GM19452 (cell line): ENCODE results near the gene NOP10.
"Not testable (repeated sequence)": the region's sequence is repeated elsewhere in the genome, so short reads cannot be mapped to it uniquely, and the experiment has no call there.

Experiments
- ATAC-seq: cut with Tn5 transposase; IDR thresholded peaks from one replicate; pipeline ENCODE4 v1.9.1; 2021; ENCODE audit not compliant: unreplicated experiment

The NOP10 gene

DNA sequence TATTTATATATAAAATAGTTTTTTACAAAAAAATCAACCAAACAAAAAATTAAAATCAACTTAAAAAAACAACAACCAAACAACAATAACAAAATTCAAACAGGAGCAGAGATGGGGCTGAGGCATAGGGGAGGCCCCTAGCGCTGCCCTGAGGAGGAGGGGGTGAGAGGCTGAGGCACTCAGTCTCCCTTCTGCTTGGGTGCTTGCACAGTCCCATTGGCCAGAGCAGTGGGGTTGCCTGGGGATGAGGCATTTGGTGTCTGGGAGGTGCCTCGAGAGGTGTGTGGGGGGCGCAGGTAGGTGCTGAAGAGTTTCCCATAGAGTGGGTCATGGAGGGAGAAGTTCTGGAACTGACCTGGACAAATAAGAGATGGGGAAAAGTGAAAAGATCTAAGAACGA lies 16.0 kb upstream of the NOP10 start:
- ATAC-seq: no peak

DNA sequence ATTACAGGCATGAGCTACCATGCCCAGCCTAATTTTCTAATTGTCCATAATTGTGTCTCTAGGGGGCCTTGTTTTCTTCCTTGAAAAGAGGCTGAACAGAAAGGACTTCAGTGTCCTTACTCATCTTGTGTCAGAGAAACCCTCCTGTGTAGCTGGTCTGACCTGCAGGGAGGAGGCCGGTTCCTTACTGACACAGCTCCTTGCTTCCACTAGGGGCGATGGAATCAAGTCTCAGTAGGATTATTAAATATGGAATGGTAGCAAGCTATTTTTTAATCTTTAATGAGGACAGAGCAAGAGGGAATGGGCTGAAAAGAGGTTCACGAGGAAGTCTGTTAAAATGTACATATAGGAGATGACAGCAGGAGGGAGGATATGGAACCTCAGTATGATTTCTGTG lies 15.4 kb upstream of the NOP10 start:
- no peak for ATAC-seq

DNA sequence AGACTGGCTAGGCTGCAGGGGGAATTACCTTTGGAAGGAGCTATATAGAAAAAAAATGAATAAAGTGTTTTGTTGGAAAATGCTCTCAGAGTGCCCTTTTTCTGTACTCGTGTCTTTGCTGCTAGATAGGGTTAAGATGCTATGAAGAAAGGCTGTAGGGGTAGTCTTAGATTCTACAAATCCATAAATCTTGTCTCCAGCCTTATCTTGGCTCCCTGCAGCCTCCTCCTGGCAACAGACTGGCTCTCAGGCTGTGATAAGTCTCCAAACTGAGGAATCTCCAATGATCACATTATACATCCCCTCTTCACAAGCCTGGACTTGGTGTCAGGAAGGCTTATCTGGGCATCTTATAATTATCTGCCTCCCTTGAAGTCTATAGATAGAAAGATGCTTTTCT lies 14.7 kb upstream of the NOP10 start:
- ATAC-seq: no peak

DNA sequence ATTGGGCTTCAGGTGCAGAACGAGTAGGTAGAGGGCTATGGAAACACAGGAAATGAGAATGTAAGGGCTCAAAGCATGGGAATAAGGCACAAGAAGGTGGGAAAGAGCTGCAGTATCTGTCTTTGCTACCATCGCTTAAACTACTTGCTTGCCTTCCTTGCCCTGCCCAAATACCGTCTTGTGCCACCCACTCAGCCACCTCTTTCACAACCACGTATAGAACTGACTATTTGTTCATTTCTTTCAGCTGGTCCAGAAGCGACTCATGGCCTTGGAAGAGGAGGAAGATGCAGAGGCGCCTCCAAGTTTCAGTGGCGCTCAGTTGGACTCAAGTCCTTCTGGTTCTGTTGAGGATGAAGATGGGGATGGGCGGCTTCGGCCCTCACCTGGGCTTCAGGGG lies 12.3 kb upstream of the NOP10 start:
- ATAC-seq: no peak

DNA sequence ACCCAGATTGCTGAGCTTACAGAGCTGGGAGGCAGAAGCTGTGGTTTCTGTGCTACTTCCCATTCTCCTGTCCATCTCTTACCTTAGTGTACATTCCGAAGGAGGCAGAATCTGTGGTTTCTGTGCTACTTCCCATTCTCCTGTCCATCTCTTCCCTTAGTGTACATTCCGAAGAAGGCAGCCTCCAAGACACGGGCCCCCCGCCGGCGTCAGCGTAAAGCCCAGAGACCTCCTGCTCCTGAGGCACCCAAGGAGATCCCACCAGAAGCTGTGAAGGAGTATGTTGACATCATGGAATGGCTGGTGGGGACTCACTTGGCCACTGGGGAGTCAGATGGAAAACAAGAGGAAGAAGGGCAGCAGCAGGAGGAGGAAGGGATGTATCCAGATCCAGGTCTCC lies 11.3 kb upstream of the NOP10 start:
- ATAC-seq: no peak

DNA sequence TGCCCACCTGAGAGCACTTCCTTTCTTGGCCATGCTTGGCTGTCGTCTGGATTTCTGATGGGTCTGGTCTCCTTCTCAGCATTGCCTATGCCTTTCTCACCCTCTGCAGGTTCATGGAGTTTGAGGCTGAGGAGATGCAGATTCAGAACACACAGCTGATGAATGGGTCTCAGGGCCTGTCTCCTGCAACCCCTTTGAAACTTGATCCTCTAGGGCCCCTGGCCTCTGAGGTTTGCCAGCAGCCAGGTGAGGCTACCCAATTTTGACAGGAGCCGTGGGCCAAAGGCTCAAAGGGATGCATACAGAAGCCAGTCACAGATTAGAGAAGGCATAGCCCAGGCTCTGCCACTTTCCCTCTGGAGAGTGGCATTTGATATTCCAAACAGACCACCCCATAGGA lies 10.7 kb upstream of the NOP10 start:
- ATAC-seq: no peak

DNA sequence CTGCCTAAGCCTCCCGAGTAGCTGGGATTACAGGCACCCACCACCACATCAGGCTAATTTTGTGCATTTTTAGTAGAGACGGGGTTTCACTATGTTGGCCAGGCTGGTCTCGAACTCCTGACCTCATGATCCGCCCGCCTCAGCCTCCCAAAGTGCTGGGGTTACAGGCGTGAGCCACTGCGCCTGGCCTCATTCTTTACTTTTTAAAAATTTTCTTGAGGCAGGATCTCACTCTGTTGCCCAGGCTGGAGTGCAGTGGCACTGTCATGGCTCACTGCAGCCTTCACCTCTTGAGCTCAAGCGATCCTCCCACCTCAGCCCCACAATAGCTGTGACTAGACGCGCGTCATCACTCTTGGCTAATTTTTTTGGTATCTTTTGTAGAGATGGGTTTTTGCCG lies 10.1 kb upstream of the NOP10 start:
- ATAC-seq: not testable (repeated sequence)

DNA sequence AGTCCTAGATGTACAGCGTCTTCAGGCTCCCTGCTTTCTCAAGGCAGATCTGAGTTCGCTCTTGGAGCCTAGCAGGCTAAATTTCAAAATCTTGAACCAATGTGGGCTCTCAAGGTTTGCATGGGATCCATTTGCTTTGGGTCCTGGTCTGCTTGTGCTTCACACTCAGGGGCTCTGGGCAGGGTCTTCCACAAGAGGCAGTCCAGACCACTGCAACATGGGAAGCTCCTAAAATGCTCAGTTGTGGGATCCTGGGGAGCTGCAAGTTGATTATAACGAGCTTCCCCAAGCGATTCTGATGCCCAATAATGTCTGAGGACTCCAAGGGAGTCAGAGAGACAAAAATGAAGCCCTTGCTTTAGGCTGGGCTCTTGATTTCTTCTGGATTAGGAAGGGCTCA lies 6.8 kb upstream of the NOP10 start:
- ATAC-seq: no peak

DNA sequence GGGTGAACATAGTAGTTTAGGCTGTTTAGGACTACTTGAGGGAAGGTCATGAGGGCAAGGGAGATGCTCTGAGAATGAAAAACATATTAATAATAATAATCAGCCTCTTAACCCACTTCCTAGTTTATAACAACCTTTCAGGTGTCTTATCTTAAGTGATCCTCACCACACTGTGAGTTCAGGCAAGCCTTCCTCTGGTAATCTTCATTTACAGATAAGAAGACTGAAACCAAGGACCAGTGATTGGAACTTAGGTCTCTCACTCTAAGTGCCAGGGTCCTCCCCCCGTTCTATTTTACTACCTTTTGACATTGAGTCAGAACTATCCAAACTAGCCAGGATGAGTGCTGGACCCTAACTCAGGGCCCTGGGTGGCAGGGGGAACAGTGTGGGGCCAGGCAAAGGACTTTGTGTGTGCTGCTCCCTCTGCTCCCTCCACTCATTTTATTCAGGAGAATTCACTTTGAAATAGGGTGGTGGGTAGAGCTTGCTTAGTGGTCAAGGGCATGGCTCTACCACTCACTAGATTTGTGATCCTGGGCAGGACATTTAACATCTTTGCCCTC lies 5.9 kb upstream of the NOP10 start:
- ATAC-seq: no peak

DNA sequence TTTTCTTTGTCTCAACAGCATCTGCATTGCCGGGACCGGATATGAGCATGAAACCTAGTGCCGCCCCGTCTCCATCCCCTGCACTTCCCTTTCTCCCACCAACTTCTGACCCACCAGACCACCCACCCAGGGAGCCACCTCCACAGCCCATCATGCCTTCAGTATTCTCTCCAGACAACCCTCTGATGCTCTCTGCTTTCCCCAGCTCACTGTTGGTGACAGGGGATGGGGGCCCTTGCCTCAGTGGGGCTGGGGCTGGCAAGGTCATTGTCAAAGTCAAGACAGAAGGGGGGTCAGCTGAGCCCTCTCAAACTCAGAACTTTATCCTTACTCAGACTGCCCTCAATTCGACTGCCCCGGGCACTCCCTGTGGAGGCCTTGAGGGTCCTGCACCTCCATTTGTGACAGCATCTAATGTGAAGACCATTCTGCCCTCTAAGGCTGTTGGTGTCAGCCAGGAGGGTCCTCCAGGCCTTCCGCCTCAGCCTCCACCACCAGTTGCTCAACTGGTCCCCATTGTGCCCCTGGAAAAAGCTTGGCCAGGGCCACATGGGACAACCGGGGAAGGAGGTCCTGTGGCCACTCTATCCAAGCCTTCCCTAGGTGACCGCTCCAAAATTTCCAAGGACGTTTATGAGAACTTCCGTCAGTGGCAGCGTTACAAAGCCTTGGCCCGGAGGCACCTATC lies 5.2 kb upstream of the NOP10 start:
- ATAC-seq: no peak

DNA sequence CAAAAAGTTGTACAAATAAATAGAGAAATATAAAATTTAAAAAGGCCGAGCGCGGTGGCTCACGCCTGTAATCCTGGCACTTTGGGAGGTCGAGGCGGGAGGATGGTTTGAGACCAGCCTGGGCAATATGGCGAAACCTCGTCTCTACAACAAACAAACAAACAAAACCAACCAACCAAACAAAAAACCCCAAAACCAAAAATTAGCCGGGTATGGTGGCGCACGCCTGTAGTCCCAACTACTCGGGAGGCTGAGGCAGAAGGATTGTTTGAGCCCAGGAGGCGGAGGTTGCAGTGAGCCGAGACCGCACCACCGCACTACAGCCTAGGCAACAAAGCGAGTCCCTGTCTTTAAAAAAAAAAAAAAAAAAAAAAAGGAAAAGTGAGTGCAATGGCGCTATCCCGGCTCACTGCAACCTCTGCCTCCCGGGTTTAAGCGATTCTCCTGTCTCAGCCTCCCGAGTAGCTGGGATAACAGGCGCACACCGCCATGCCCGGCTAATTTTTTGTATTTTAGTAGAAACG lies 661 bp downstream of the NOP10 start:
- not testable (repeated sequence) for ATAC-seq

DNA sequence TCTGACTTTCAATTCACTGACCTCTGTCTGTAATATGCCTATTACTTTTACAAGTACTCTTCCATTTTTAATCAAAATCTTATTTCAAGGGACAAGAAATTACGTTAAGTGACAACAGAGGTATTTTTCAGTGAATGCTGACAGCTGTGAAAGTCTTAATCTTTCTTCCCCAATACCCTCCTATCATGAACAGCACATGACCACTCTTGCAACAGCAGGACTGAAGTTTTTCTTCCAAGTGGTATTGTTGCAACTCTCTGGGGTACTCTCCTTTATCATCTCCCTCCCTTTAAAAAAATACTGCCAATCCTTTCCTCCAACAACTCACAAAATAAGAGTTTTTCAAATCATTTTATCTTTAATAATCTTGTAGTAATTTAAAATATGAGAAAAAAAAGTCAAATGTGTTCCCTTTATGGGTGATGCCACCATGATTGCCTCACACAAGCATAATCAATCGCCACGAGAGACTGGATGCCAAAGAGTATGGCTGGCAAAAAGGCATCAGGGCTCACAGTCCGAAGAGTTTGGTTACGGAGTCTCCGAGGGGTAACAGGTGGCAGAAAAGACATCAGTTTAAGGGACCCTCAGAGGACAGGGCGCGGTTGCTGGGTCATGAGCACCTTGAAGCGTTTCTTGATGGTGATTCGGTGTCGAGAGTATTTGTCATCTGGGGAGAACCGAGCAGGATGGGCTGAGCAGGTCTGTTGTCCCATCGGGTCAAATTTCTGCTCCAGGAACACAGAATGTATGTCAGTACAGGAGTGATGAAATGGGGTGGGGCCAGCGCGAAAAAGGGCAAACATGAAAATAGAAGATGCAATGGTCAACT lies 1.3 kb downstream of the NOP10 start:
- no peak for ATAC-seq

DNA sequence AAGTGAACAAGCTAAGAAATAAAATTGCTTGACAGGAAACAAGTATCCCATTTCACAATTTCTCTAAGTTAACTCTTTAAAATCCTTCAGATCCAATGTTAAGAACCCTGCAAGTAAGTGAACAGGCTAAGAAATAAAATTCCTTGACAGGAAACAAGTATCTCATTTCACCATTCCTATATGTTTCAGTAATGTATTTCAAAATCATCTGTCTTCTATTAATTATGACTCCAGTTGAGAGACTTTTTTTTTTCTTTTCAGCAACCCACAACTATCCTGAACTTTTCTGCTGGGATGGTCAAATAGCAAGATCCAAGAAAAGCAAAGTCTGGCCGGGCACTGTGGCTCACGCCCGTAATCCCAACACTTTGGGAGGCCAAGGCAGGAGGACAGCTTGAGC lies 3.0 kb downstream of the NOP10 start:
- no peak for ATAC-seq

DNA sequence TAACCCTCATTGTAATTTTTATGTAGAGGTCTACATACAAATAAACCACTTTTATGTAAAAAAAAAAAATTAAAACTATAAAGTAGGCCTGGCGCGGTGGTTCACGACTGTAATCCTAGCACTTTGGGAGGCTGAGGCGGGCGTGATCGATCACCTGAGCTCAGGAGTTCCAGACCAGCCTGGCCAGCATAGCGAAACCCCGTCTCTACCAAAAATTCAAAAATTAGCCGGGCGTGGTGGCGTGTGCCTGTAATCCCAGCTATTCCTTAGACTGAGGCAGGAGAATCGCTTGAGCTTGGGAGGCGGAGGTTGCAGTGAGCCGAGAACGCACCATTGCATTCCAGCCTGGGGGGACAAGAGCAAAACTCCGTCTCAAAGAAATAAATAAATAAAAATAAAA lies 4.6 kb downstream of the NOP10 start:
- ATAC-seq: no peak

DNA sequence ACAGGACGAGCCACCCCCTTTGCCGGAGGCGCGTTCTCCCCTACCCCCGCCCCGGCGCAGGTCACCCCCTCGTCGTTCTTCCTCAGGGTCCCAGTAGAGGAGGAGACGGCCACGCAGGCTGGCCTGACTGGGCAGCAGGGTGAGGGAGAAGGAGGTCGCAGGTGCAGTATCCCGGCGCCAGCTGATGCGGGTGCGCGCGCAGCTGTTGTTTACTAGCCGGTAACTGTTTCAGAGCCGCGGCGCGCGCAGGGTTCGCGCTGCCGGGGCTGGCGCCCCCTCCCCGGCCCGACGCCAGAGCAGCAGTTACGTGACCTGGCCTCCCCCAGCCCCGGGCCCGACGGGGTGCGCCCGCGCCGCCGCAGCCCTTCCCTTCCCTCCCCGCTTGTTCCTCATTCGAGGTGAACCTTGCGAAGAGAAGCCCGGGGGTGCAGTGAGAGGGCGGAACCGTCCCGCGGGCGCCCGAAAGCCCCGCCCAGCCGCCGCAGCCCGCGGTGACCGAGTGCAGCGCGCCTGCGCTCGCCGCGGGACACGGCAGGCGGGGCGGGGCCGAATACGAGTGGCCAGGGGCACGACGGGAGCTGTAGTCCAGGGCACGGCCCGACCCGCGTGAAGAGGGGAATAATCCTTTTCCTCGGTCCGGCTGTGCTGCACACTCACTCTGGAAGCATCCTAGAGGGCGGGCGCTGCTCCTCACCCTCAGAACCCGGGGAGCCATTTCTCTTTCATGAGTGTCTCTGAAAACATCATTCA lies 5.2 kb downstream of the NOP10 start, which contains the start of gene SLC12A6:
TSS of gene SLC12A6 (minus strand) at position 225 of the 750 bp plus-strand sequence. CDS start 1,101 bp downstream, outside the sequence.
- peak; percentile 72 for ATAC-seq

DNA sequence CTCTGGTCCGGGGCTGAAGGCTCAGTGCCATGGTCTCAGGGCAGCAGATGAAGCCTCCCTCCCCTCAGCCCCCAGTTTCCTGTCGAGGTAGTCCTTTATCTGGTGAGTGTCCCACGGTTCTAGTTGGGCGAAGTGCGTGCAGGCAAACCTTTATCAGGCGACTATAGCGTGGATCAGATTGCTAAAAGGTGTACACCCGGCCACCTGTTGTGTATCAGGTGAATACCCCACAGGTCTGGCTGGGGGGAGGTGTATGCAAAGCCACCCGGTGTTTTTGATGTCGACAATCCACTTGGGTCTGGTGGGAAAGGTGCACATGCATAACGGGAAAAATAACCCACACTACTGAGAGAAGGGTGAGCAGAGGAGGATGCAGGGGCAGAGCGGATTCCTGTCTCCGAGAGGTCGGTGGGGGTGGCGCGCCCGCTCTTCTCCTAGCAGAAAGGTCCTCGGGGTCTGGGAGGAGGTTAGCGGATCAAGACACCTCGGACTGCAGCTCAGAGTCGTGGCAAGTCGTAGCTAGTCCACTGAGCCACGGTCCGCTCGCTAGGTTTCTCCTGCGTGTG lies 5.9 kb downstream of the NOP10 start:
- peak; percentile 12 for ATAC-seq

DNA sequence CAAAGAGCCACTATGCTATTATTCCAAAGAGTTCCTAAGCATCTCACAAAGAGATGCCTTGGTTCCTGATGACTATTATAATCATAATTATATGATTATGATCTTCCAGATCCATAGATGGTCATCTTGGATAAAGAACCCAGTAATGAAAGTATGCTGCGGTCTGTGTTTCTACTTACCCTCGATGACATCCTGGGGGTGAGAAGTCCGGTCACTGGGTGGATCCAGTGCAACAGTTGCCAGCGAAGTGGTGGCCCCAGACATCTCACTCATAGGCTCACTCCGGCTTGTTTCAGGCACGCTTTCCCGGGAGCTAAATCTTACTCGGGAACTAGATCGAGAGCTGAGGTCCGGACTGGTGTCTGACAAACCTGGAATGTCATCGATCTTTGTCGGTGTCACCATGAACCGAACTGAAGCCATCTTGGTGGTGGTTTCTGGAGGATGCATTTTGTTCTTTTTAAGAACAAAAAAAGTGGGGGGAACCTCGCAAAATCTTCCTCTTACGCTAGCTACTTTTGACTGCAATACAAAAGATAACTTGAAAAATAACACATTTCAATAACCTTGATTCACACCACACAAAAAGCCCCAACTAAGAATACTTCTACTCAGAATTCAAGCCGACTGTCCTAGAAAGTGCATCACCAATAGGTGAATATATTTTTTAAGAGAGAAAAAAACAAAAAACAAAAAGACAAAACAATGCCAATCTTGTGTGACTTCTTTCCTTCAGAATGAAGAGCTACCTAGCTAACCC lies 6.5 kb downstream of the NOP10 start:
- no peak for ATAC-seq

DNA sequence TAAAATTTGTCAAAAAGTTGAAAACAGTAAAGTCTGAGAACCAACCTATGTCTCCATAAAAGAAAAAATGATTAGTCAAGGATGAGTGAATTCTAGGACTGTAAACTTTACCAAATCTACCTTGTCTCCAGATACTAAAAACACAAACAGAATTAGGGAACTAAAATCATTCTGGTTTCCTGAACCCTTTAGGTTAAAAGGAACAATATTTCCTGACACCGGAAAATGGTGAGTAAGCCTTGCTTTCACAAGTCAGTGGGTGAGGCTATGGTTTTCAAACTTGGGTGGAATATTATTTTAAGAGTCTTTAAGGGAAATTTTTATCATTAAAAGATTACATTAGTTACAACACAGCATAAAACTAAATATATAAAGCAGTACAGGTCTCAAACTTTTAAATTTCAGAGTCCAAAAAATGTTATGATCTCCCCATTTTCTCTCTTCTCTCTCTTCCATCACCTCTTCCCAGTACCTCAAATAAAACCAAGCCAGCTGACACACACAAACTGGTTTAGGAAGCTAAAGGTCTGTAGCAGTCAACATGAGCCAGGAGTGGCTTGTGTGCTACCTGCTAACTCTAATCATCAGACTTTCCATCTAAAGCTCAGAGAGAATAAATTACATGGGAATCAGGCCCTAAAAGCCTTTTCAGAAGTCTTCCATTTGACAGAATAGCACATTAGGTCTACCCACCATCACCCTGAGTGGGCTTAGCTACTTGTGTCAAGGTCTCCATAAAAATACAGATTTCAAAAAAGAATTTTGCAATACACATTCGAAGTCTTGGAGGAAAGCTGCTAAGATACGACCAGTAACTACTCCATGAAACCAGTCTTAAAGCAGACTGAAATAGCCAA lies 7.5 kb downstream of the NOP10 start:
- no peak for ATAC-seq

DNA sequence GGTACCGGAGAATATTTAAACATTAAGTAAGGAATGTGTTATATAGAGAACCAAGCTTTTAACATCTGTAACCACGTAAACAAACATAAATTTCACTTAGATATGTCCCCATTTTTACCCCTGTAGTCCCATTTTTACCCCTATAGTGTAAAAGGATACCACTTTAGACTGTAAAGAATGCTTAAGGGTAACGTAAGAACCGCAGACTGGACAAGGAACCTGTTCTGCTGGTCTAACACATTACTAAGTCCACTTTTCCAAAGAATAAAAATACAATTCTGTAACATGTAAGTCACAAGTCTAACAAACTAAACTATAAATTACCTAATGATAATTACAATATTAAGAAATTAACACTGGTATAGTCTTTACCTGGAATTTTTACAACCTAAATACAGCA lies 8.3 kb downstream of the NOP10 start:
- ATAC-seq: no peak
